MM.1S (cell line): ENCODE data around the gene KRTAP5-8.

Experiments used
- DNase-seq: peaks from one replicate; pipeline ENCODE4 v3.0.0-alpha.2; 2015
- H2AFZ ChIP-seq: fragments of 300-600 bp; sonication (generic); 2 replicates; pipeline ENCODE4 v1.6.0; 2016; ENCODE audit warnings: antibody characterized with exemption, low read length
- H3F3A ChIP-seq: fragments of 300-600 bp; sonication (generic); 2 replicates; pipeline ENCODE4 v1.6.1; 2016; ENCODE audit warnings: mild to moderate bottlenecking, antibody characterized with exemption, low read length, moderate library complexity, mixed read lengths; ENCODE audit not compliant: insufficient read depth
- H3K27ac ChIP-seq: fragments of 300-600 bp; sonication (generic); 2 replicates; pipeline ENCODE4 v1.5.1; 2016; ENCODE audit warnings: mild to moderate bottlenecking, low read length
- H3K27me3 ChIP-seq: fragments of 300-600 bp; sonication (generic); replicated peaks from 2 replicates; pipeline ENCODE4 v1.6.0; 2016; ENCODE audit warnings: low read length; ENCODE audit not compliant: insufficient read depth
- H3K36me3 ChIP-seq: fragments of 300-600 bp; sonication (generic); replicated peaks from 2 replicates; pipeline ENCODE4 v1.6.1; 2016; ENCODE audit warnings: mild to moderate bottlenecking, low read length, mixed read lengths; ENCODE audit not compliant: insufficient read depth
- H3K4me1 ChIP-seq: fragments of 300-600 bp; sonication (generic); 2 replicates; pipeline ENCODE4 v1.6.1; 2016; ENCODE audit warnings: low read length, mixed read lengths
- H3K4me2 ChIP-seq: fragments of 300-600 bp; sonication (generic); 2 replicates; pipeline ENCODE4 v1.6.0; 2016; ENCODE audit warnings: low read depth, low read length
- H3K4me3 ChIP-seq: fragments of 300-600 bp; sonication (generic); 2 replicates; pipeline ENCODE4 v1.5.1; 2016; ENCODE audit warnings: low read length, mixed read lengths
- H3K79me2 ChIP-seq: fragments of 300-600 bp; sonication (generic); 2 replicates; pipeline ENCODE4 v1.6.1; 2016; ENCODE audit warnings: mixed run types, low read length, mixed read lengths
- H3K9ac ChIP-seq: fragments of 300-600 bp; sonication (generic); 2 replicates; pipeline ENCODE4 v1.6.1; 2016; ENCODE audit warnings: low read length, mixed read lengths
- H3K9me2 ChIP-seq: fragments of 300-600 bp; sonication (generic); replicated peaks from 2 replicates; pipeline ENCODE4 v1.6.1; 2016; ENCODE audit warnings: mild to moderate bottlenecking, low read length, mixed read lengths; ENCODE audit not compliant: insufficient read depth
- H3K9me3 ChIP-seq: fragments of 300-600 bp; sonication (generic); replicated peaks from 2 replicates; pipeline ENCODE4 v1.6.1; 2016; ENCODE audit warnings: mild to moderate bottlenecking, low read length, mixed read lengths; ENCODE audit not compliant: insufficient read depth
- H4K20me1 ChIP-seq: fragments of 300-600 bp; sonication (generic); 2 replicates; pipeline ENCODE4 v1.6.1; 2016; ENCODE audit warnings: mild to moderate bottlenecking, low read length, moderate library complexity, mixed read lengths; ENCODE audit not compliant: insufficient read depth
- CTCF ChIP-seq: fragments of 300-600 bp; sonication (generic); IDR thresholded peaks from 2 replicates; pipeline ENCODE4 v1.5.1; 2016; ENCODE audit warnings: antibody characterized with exemption, low read length, mixed read lengths
- EZH2 ChIP-seq: fragments of 300-600 bp; sonication (generic); optimal IDR thresholded peaks from 2 replicates; pipeline ENCODE3; 2017; ENCODE audit warnings: low read depth, mild to moderate bottlenecking, antibody characterized with exemption, low read length, mixed read lengths
- EZH2phosphoT487 ChIP-seq: fragments of 300-600 bp; sonication (generic); IDR thresholded peaks from 2 replicates; pipeline ENCODE4 v1.6.1; 2018; ENCODE audit warnings: antibody characterized with exemption, low read length

KRTAP5-8 gene

GRCh38 chr11:71548120-71548519, 10.3 kb downstream of the KRTAP5-8 start, which contains the start of gene KRTAP5-9:
Gene KRTAP5-9 (plus strand): TSS chr11:71548420. CDS start chr11:71548658, 238 bp downstream.
- Histone ChIP-seq H3K9ac (no peak within 1 kb of the TSS), H3K79me2 (no peaks in the 10 kb centered on the region), H3K9me3 (no peaks in the 10 kb centered on the region), H4K20me1 (no peaks in the 10 kb centered on the region), H3K4me3 (no peak within 1 kb of the TSS), H3K36me3 (no peaks in the 10 kb centered on the region), H3F3A (no peaks in the 10 kb centered on the region), H3K9me2 (no peaks in the 10 kb centered on the region), H3K27me3 (peaks cover 85% of the 10 kb centered on the region), H3K4me1 (no peaks in the 10 kb centered on the region), H3K27ac (no peak within 1 kb of the TSS), H2AFZ (no peak within 1 kb of the TSS), H3K4me2 (no peak within 1 kb of the TSS)
- no peak for TF ChIP-seq CTCF
- TF ChIP-seq EZH2phosphoT487, result no peak
- TF ChIP-seq EZH2, result no peak
- no peak for DNase-seq

GRCh38 chr11:71548716-71549151, 10.9 kb downstream of the KRTAP5-8 start:
- Histone ChIP-seq H3K79me2 (no peaks in the 10 kb centered on the region), H3K27me3 (peaks cover 79% of the 10 kb centered on the region), H3K4me2 (no peak overlapping the region), H3K4me3 (no peak overlapping the region), H3K9ac (no peak overlapping the region), H3K36me3 (no peaks in the 10 kb centered on the region), H3K9me2 (no peaks in the 10 kb centered on the region), H2AFZ (no peak overlapping the region), H3K4me1 (no peaks in the 10 kb centered on the region), H3K27ac (no peak overlapping the region), H3K9me3 (no peaks in the 10 kb centered on the region), H4K20me1 (no peaks in the 10 kb centered on the region), H3F3A (no peaks in the 10 kb centered on the region)
- TF ChIP-seq EZH2phosphoT487 (no peak), CTCF (no peak), EZH2 (no peak)
- no peak for DNase-seq

GRCh38 chr11:71551711-71552110, 13.9 kb downstream of the KRTAP5-8 start:
- H3K79me2 ChIP-seq, result no peaks in the 10 kb centered on the region
- DNase-seq, result no peak

More at GRCh38 chr11:71551711-71552110, 13.9 kb downstream of the KRTAP5-8 start:
- no peaks in the 10 kb centered on the region for H3K4me1 ChIP-seq
- H3K27me3 ChIP-seq, result peaks cover 57% of the 10 kb centered on the region
- no peak overlapping the region for H3K9ac ChIP-seq
- H3F3A ChIP-seq, result no peaks in the 10 kb centered on the region
- no peak overlapping the region for H3K27ac ChIP-seq
- TF ChIP-seq EZH2, result no peak
- no peak for TF ChIP-seq CTCF
- TF ChIP-seq EZH2phosphoT487, result no peak
- no peak overlapping the region for H2AFZ ChIP-seq
- no peaks in the 10 kb centered on the region for H3K9me2 ChIP-seq
- H3K9me3 ChIP-seq, result no peaks in the 10 kb centered on the region
- H4K20me1 ChIP-seq, result no peaks in the 10 kb centered on the region
- H3K36me3 ChIP-seq, result no peaks in the 10 kb centered on the region
- no peak overlapping the region for H3K4me2 ChIP-seq
- H3K4me3 ChIP-seq, result no peak overlapping the region
